Mucosa of rectum (tissue), 2 donors: Measurements from ENCODE around the gene ETV5.

Source experiments
- H3K27ac ChIP-seq, 2 donors: one replicate each; pipeline ENCODE4 v1.7.0; 2013; ENCODE audit warnings: inconsistent platforms in 2 of 2, low read depth in 2 of 2, low read length in 2 of 2
- H3K27me3 ChIP-seq, 2 donors: one replicate each; pipeline ENCODE4 v1.7.0; 2013; ENCODE audit warnings: low read length in 2 of 2; ENCODE audit not compliant: control insufficient read depth in 2 of 2, insufficient read depth in 2 of 2
- H3K36me3 ChIP-seq, 2 donors: one replicate each; pipeline ENCODE4 v1.7.0; 2013; ENCODE audit warnings: low read length in 2 of 2; ENCODE audit not compliant: control insufficient read depth in 2 of 2, insufficient read depth in 2 of 2
- H3K4me1 ChIP-seq, 2 donors: one replicate each; pipeline ENCODE4 v1.7.0; 2013; ENCODE audit warnings: low read length in 2 of 2, mild to moderate bottlenecking in 1 of 2; ENCODE audit not compliant: control insufficient read depth in 2 of 2, insufficient read depth in 2 of 2
- H3K4me3 ChIP-seq, 2 donors: one replicate each; pipeline ENCODE4 v1.7.0; 2013; ENCODE audit warnings: low read length in 2 of 2
- H3K9ac ChIP-seq, 2 donors: one replicate each; pipeline ENCODE4 v1.7.0; 2013; ENCODE audit warnings: low read length in 2 of 2, low read depth in 1 of 2, mild to moderate bottlenecking in 1 of 2
- H3K9me3 ChIP-seq, 2 donors: one replicate each; pipeline ENCODE4 v1.7.0; 2013; ENCODE audit warnings: low read length in 2 of 2; ENCODE audit not compliant: control insufficient read depth in 2 of 2
- donor health status: healthy.
- donor health status: Normal muscosa, but diverticular disease.

The ETV5 gene

GRCh38 chr3:186108941-186109865 is at the start of gene ETV5:
TSS of gene ETV5 (minus strand) at chr3:186109089. CDS start at chr3:186105868, 3,221 bp downstream.
- Histone ChIP-seq H3K27me3 (peaks cover 38 to 46% of the 10 kb centered on the region in 2 donors), H3K9me3 (no peaks in the 10 kb centered on the region), H3K36me3 (no peaks in the 10 kb centered on the region), H3K9ac (peak within 1 kb of the TSS; percentile 49 to 68), H3K4me1 (peaks cover 20 to 30% of the 10 kb centered on the region in 2 donors), H3K27ac (peak within 1 kb of the TSS; percentile 61 to 63), H3K4me3 (peak within 1 kb of the TSS; percentile 72 to 85)

DNA sequence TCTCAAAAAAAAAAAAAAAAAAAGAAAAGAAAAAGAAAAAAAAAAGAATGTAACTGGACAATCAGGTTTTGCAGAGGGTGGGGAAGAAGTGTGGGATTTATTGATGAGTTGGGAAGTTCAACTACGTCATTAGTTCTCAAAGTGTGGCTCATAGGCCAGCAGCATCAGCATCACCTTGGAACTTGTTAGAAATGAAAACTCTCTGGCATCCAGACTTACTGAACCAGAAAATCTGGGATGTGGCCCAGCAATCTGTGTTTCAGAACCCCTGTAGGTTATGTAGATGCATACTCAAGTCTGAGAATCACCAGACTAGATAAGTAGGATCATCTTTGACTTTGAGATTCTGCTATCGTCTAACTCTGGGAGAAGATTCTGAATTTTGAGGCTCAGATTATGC is 45.8 kb upstream of the ETV5 start:
- Histone ChIP-seq H3K4me1 (no peaks in the 10 kb centered on the region), H3K9ac (no peak overlapping the region), H3K36me3 (no peaks in the 10 kb centered on the region), H3K9me3 (no peaks in the 10 kb centered on the region), H3K4me3 (no peak overlapping the region), H3K27me3 (peaks cover 0 to 3% of the 10 kb centered on the region in 2 donors), H3K27ac (no peak overlapping the region)

GRCh38 chr3:186152889-186153292 is 44.0 kb upstream of the ETV5 start:
- no peak overlapping the region for H3K9ac ChIP-seq
- H3K36me3 ChIP-seq = no peaks in the 10 kb centered on the region
- no peaks in the 10 kb centered on the region for H3K9me3 ChIP-seq
- H3K27ac ChIP-seq = no peak overlapping the region
- peaks cover 3% of the 10 kb centered on the region in 2 donors for H3K27me3 ChIP-seq
- H3K4me1 ChIP-seq = no peaks in the 10 kb centered on the region
- H3K4me3 ChIP-seq = no peak overlapping the region

DNA sequence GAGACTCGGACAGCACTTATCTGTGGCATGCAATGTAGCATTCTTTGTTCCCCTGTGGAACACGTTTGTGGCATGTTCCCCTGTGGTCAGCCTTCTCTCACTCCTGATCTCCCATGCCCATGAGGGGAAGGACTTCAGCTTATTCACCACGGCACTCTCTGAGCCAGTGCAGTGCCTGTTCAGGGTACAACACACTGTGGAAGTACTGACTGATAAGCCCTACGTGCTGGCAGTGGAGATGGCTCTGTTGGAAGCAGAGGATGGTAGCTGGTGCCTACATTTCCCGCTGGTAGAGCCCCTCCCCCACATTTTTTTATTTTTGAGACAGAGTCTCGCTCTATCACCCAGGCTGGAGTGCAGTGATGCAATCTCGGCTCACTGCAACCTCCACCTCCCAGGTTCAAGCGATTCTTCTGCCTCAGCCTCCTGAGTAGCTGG is 43.5 kb upstream of the ETV5 start:
- no peak overlapping the region for H3K4me3 ChIP-seq

GRCh38 chr3:186151077-186151971 is 42.4 kb upstream of the ETV5 start:
- H3K27me3 ChIP-seq = peaks cover 3% of the 10 kb centered on the region in 2 donors
- H3K36me3 ChIP-seq = no peaks in the 10 kb centered on the region
- no peak overlapping the region for H3K9ac ChIP-seq
- no peak overlapping the region for H3K4me3 ChIP-seq
- H3K27ac ChIP-seq = no peak overlapping the region
- H3K4me1 ChIP-seq = no peaks in the 10 kb centered on the region
- no peaks in the 10 kb centered on the region for H3K9me3 ChIP-seq

More for the DNA sequence above, 43.5 kb upstream of the ETV5 start:
- no peak overlapping the region for H3K27ac ChIP-seq
- no peaks in the 10 kb centered on the region for H3K4me1 ChIP-seq
- no peaks in the 10 kb centered on the region for H3K9me3 ChIP-seq
- peaks cover 3% of the 10 kb centered on the region in 2 donors for H3K27me3 ChIP-seq
- no peaks in the 10 kb centered on the region for H3K36me3 ChIP-seq
- no peak overlapping the region for H3K9ac ChIP-seq

DNA sequence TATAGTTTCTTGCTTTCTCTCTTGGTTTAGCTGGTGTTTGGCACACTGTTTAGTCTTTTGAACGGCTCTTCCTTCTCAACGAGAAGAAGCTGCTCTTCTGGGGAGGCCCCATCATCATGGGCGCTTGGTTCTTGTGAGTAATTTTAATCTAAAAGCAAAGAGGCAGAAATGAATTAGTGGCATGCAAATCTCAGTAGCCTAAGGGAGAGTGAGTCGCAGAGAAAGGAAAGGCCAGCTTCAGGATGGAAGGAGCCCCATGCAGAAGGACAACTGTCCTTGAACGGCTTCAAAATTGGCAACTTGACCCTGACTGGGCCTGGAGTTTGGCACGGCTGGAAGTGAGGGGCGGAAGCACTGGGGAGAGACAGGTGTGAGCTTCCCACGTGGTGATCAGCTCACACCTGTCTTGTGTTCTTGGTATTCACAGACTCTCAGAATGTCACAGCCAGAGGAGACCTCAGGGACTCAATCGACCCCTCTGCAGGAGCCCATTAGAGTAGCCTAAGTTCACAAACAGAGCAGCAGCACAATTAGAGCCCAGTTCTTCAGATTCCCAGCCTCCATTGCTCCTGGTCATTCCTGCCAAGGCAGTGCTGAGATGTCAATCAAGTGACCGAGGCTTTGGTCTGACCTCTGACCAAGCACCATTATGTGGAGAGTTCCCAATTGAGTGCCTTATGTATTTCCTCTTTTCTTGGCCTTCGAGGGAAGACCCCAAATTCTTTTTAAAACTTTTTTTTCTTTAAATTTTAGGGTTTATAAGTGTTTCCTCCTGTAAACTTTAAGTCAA is 41.3 kb upstream of the ETV5 start:
- Histone ChIP-seq H3K27me3 (peaks cover 3% of the 10 kb centered on the region in 2 donors), H3K36me3 (no peaks in the 10 kb centered on the region), H3K27ac (no peak overlapping the region), H3K9ac (no peak overlapping the region), H3K4me3 (no peak overlapping the region), H3K4me1 (no peaks in the 10 kb centered on the region), H3K9me3 (no peaks in the 10 kb centered on the region)

GRCh38 chr3:186149319-186149960 is 40.6 kb upstream of the ETV5 start:
- Histone ChIP-seq H3K9me3 (no peaks in the 10 kb centered on the region), H3K4me3 (no peak overlapping the region), H3K9ac (no peak overlapping the region), H3K4me1 (no peaks in the 10 kb centered on the region), H3K27me3 (peaks cover 3% of the 10 kb centered on the region in 2 donors), H3K27ac (no peak overlapping the region), H3K36me3 (no peaks in the 10 kb centered on the region)

GRCh38 chr3:186144257-186144656 is 35.4 kb upstream of the ETV5 start:
- H3K4me1 ChIP-seq = no peaks in the 10 kb centered on the region
- no peak overlapping the region for H3K27ac ChIP-seq
- peaks cover 0 to 3% of the 10 kb centered on the region in 2 donors for H3K27me3 ChIP-seq
- H3K36me3 ChIP-seq = no peaks in the 10 kb centered on the region
- H3K9me3 ChIP-seq = no peaks in the 10 kb centered on the region
- H3K9ac ChIP-seq = no peak overlapping the region
- no peak overlapping the region for H3K4me3 ChIP-seq

- Histone ChIP-seq H3K9me3 (no peaks in the 10 kb centered on the region), H3K27ac (no peak overlapping the region), H3K9ac (no peak overlapping the region), H3K36me3 (no peaks in the 10 kb centered on the region), H3K4me3 (no peak overlapping the region), H3K4me1 (no peaks in the 10 kb centered on the region), H3K27me3 (peaks cover 0 to 1% of the 10 kb centered on the region in 2 donors)
Observed at GRCh38 chr3:186143250-186143649, 34.4 kb upstream of the ETV5 start.
